Measurements from ENCODE around the gene EHD1.

DNA sequence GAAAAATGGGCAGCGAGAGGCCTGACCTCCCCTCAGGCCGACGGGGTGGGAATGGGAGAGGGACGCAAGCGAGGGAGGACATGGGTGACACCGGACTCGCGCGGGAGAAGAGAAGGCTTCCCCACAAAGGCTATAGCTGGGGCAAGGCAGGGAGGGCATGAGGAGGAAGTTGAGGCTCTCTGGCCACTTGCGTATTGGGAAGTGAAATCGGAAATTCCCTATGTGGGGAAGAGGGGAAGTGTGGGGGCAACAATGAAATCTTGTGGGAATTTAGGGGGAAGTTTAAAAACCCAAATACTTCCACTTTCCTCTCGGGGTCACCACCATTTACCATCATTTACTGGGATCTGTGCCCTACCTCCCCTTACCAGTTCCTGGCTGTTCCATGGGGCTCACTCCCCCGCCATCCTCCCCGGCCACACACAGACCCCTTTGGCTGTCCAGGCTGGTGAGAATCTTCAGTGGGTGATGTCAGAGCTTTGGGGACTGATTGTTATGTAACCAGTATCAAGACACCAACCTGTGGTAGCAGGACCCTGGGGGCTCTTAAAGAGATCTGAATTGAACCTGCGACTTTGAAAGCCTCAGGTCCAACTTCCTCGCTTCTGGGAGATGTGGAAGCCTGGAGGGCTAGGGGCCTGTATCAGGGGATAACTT is 951 bp upstream of the EHD1 start:
- TF ChIP-seq, protein P1, sequence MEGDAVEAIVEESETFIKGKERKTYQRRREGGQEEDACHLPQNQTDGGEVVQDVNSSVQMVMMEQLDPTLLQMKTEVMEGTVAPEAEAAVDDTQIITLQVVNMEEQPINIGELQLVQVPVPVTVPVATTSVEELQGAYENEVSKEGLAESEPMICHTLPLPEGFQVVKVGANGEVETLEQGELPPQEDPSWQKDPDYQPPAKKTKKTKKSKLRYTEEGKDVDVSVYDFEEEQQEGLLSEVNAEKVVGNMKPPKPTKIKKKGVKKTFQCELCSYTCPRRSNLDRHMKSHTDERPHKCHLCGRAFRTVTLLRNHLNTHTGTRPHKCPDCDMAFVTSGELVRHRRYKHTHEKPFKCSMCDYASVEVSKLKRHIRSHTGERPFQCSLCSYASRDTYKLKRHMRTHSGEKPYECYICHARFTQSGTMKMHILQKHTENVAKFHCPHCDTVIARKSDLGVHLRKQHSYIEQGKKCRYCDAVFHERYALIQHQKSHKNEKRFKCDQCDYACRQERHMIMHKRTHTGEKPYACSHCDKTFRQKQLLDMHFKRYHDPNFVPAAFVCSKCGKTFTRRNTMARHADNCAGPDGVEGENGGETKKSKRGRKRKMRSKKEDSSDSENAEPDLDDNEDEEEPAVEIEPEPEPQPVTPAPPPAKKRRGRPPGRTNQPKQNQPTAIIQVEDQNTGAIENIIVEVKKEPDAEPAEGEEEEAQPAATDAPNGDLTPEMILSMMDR (conservative IDR thresholded peaks at IDR 0.05; ENCODE audit: low read length) = no peak
- TF ChIP-seq EZH2phosphoT487 (IDR thresholded peaks at IDR 0.05; ENCODE audit: borderline replicate concordance) = no peak
